BJ (cell line): ENCODE data around the gene ZNF654. TPM values are rescaled to one million over a fixed set of nuclear protein-coding genes. Genes with fewer than 3 reads are reported as not detected.

Experiments used
- CTCF ChIA-PET: fragments of 350-600 bp; formaldehyde crosslinking; extraction: SDS; loops from one replicate; lab custom pipeline; 2021; ENCODE audit warnings: antibody characterized with exemption, inconsistent platforms; lab: Yijun Ruan, JAX
- POLR2A ChIA-PET: fragments of 300-600 bp; sonication (Branson Sonifier 250); formaldehyde crosslinking; extraction: SDS; loops from one replicate; lab custom pipeline; 2021; ENCODE audit warnings: antibody characterized with exemption; lab: Charles Lee
- DNase-seq: peaks from one replicate; pipeline ENCODE4 v3.0.0-alpha.2; 2011; ENCODE audit warnings: low read depth
- H3K27me3 ChIP-seq: 2 replicates; pipeline ENCODE4 v1.6.0; 2011; ENCODE audit warnings: low read length; ENCODE audit not compliant: control insufficient read depth, insufficient read depth
- H3K36me3 ChIP-seq: 2 replicates; pipeline ENCODE4 v1.5.1; 2011; ENCODE audit warnings: low read length; ENCODE audit not compliant: control insufficient read depth, insufficient read depth
- H3K4me3 ChIP-seq: 2 replicates; pipeline ENCODE4 v1.5.1; 2011; ENCODE audit warnings: low read depth, mild to moderate bottlenecking, control low read depth, low read length
- polyA plus RNA-seq: library from polyadenylated mRNA; depleted of rRNA; stranded (reverse); fragments of >200 nt; gene quantifications from 2 replicates; pipeline ENCODE4 v1.2.3, GENCODE V29; 2011; rRNA removed
- TF ChIP-seq, protein P1 (sequence below): IDR thresholded peaks from 2 replicates; pipeline ENCODE4 v1.5.1; 2011; ENCODE audit warnings: low read depth, mild to moderate bottlenecking, control low read depth, inconsistent platforms, low read length, moderate library complexity; ENCODE audit not compliant: insufficient read depth

ZNF654 gene
- polyA plus RNA-seq, 1 experiment: 2.0 TPM

DNA sequence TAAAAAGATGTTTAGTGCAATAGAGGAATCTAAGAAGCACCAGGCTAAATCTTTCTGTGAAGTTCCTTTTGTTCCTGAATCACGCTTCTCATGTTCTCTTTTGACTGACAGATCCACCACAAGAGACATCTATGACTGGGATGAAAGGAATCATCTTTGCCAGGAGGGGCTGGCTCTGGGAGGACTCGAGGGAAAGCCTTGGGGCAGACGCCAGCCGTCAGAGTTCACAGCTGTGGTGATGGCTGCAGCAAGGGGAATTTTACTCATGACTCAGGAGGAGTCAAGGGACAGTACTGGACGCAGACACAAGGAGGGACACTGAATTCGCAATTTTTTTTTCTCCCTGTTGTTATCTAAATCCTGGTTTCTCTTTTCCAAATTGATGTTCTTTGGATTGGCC, 129.4 kb downstream of the ZNF654 start:
- DNase-seq: no peak

DNA sequence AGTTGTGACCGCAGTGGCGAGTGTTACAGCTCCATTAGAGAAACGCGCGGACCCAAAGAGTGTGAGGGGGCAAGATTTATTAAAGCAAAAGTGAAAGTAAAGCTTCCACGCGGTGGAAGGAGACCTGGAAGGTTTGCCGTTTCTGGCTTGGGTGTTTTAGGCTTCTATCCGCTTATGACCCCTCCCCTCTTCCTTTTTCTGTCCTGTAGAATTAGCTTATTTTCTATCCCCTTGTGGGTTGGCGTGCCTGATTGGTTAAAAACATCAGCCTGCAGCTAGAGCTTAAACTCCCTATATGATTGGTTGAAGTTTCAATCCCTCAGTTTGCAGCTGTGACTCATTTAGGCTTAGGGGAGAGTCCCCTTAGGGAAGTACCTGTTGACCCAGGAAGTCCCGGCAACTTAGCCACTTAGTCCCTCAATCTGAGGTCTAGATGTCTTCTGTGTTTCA, 130.3 kb downstream of the ZNF654 start:
- H3K4me3 ChIP-seq: no peak overlapping the region
- CTCF ChIA-PET: no interaction called here
- no peaks in the 10 kb centered on the region for H3K27me3 ChIP-seq
- TF ChIP-seq, protein P1, sequence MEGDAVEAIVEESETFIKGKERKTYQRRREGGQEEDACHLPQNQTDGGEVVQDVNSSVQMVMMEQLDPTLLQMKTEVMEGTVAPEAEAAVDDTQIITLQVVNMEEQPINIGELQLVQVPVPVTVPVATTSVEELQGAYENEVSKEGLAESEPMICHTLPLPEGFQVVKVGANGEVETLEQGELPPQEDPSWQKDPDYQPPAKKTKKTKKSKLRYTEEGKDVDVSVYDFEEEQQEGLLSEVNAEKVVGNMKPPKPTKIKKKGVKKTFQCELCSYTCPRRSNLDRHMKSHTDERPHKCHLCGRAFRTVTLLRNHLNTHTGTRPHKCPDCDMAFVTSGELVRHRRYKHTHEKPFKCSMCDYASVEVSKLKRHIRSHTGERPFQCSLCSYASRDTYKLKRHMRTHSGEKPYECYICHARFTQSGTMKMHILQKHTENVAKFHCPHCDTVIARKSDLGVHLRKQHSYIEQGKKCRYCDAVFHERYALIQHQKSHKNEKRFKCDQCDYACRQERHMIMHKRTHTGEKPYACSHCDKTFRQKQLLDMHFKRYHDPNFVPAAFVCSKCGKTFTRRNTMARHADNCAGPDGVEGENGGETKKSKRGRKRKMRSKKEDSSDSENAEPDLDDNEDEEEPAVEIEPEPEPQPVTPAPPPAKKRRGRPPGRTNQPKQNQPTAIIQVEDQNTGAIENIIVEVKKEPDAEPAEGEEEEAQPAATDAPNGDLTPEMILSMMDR: no peak
- POLR2A ChIA-PET: no interaction called here
- H3K36me3 ChIP-seq: no peaks in the 10 kb centered on the region
- no peak for DNase-seq

More for the DNA sequence above, 129.4 kb downstream of the ZNF654 start:
- CTCF ChIA-PET: interaction anchor here (0.7 kb wide), 2 partner anchors 11 to 670 kb away, joined by 3 read pairs; no protein-coding TSS in a partner anchor
- no peaks in the 10 kb centered on the region for H3K27me3 ChIP-seq
- POLR2A ChIA-PET: no interaction called here
- TF ChIP-seq, protein P1: no peak
- no peaks in the 10 kb centered on the region for H3K36me3 ChIP-seq
- no peak overlapping the region for H3K4me3 ChIP-seq

DNA sequence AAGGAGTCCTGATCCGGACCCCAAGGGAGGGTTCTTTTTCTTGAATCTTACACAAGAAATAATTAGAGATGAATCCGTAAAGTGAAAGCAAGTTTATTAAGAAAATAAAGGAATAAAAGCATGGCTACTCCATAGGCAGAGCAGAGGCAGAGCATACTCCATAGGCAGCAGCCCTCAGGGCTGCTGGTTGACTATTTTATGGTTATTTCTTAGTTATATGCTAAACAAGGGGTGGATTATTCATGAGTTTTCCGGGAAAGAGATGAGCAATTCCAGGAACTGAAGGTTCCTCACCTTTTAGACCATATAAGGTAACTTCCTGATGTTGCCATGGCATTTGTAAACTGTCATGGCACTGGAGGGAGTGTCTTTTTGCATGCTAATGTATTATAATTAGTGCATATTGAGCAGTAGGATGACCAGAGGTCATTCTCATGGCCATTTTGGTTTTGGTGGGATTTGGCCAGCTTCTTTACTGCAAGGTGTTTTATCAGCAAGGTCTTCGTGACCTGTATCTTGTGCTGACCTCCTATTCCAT, 132.9 kb downstream of the ZNF654 start:
- Histone ChIP-seq H3K36me3 (no peaks in the 10 kb centered on the region), H3K4me3 (no peak overlapping the region), H3K27me3 (no peaks in the 10 kb centered on the region)
- CTCF ChIA-PET: interaction anchor here (0.6 kb wide), 1 partner anchor 15 kb away, joined by 3 read pairs; no protein-coding TSS in a partner anchor
- no peak for DNase-seq
- TF ChIP-seq, protein P1: no peak
- POLR2A ChIA-PET: no interaction called here

DNA sequence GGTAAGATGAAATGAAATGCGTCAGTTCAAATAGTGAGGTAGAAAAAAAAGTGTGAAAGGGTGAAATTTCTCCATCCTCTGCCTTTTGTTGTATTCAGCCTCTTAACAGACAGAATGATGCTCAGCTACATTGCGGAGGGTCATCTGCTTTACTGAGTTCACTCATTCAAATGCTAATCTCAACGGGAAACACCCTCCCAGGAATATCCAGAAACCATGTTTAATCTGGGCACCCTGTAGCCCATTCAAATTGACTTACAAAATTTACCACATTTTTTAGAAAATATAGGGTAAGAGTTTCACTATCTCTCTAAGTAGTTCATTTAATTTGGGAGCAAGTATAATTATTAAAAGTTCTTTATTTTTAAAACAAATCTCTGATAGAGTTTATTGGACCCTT, 133.6 kb downstream of the ZNF654 start:
- Histone ChIP-seq H3K27me3 (no peaks in the 10 kb centered on the region), H3K36me3 (no peaks in the 10 kb centered on the region), H3K4me3 (no peak overlapping the region)
- ChIA-PET POLR2A (no interaction called here), CTCF (no interaction called here)
- TF ChIP-seq, protein P1: no peak
- no peak for DNase-seq

Other genes starting within 250 kb of the ZNF654 start
- 52.3 and 91.6 TPM in 2 replicates for gene CGGBP1, start 250 bp upstream of the ZNF654 start, polyA plus RNA-seq
- gene C3orf38, start 90.7 kb downstream of the ZNF654 start, polyA plus RNA-seq: 8.3 and 17.7 TPM in 2 replicates